Measurements from ENCODE around the gene CYP2R1.
A peak's percentile ranks its signal among the peaks of the same experiment; 100 is the strongest.
"Not testable (repeated sequence)": the region's sequence is repeated elsewhere in the genome, so short reads cannot be mapped to it uniquely, and the experiment has no call there.

Gene CYP2R1

GRCh38 chr11:14891143-14892035 lies 642 bp downstream of the CYP2R1 start:
- DNase-seq, result peak; percentile 67

- DNase-seq, result no peak
Observed at GRCh38 chr11:14886513-14886912, 5.5 kb downstream of the CYP2R1 start.

- no peak for DNase-seq
Observed at GRCh38 chr11:14884667-14885273, 7.3 kb downstream of the CYP2R1 start.

GRCh38 chr11:14883683-14884082 lies 8.3 kb downstream of the CYP2R1 start:
- DNase-seq, result not testable (repeated sequence)

- no peak for DNase-seq
Observed at GRCh38 chr11:14882196-14882595, 9.8 kb downstream of the CYP2R1 start.

GRCh38 chr11:14881576-14882193 lies 10.3 kb downstream of the CYP2R1 start:
- no peak for DNase-seq

GRCh38 chr11:14875163-14875562 lies 16.9 kb downstream of the CYP2R1 start:
- DNase-seq, result no peak

GRCh38 chr11:14873632-14874031 lies 18.4 kb downstream of the CYP2R1 start:
- no peak for DNase-seq

- no peak for DNase-seq
Observed at GRCh38 chr11:14872032-14872431, 20.0 kb downstream of the CYP2R1 start.

- DNase-seq, result not testable (repeated sequence)
Observed at GRCh38 chr11:14863775-14864174, 28.3 kb downstream of the CYP2R1 start.

GRCh38 chr11:14861680-14862079 lies 30.4 kb downstream of the CYP2R1 start:
- DNase-seq, result no peak

- no peak for DNase-seq
Observed at GRCh38 chr11:14860511-14860910, 31.5 kb downstream of the CYP2R1 start.

GRCh38 chr11:14858404-14858803 lies 33.6 kb downstream of the CYP2R1 start:
- DNase-seq, result no peak

GRCh38 chr11:14857621-14858020 lies 34.4 kb downstream of the CYP2R1 start:
- no peak for DNase-seq

- no peak for DNase-seq
Observed at GRCh38 chr11:14855890-14856289, 36.1 kb downstream of the CYP2R1 start.

GRCh38 chr11:14854057-14854456 lies 38.0 kb downstream of the CYP2R1 start:
- DNase-seq, result no peak

- no peak for DNase-seq
Observed at GRCh38 chr11:14852571-14853177, 39.4 kb downstream of the CYP2R1 start.

GRCh38 chr11:14842002-14842401 lies 50.0 kb downstream of the CYP2R1 start:
- DNase-seq, result no peak

GRCh38 chr11:14835496-14836492 lies 56.2 kb downstream of the CYP2R1 start:
- no peak for DNase-seq

Measured in NCI-H524 treated with DMSO at 0.1 percent for 48 hours (cell line).